HG03469 (cell line): ENCODE data around the gene SNAPIN.

Experiments used
- ATAC-seq: cut with Tn5 transposase; IDR thresholded peaks from one replicate; pipeline ENCODE4 v1.9.1; 2021; ENCODE audit warnings: mild to moderate bottlenecking, moderate library complexity, moderate number of reproducible peaks; ENCODE audit not compliant: unreplicated experiment

The SNAPIN gene, protein sequence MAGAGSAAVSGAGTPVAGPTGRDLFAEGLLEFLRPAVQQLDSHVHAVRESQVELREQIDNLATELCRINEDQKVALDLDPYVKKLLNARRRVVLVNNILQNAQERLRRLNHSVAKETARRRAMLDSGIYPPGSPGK

GRCh38 chr1:153658400-153659174 lies at the start of gene SNAPIN:
Gene SNAPIN (plus strand): TSS chr1:153658703. CDS start chr1:153658744, 41 bp downstream.
- peak; percentile 74 for ATAC-seq

DNA sequence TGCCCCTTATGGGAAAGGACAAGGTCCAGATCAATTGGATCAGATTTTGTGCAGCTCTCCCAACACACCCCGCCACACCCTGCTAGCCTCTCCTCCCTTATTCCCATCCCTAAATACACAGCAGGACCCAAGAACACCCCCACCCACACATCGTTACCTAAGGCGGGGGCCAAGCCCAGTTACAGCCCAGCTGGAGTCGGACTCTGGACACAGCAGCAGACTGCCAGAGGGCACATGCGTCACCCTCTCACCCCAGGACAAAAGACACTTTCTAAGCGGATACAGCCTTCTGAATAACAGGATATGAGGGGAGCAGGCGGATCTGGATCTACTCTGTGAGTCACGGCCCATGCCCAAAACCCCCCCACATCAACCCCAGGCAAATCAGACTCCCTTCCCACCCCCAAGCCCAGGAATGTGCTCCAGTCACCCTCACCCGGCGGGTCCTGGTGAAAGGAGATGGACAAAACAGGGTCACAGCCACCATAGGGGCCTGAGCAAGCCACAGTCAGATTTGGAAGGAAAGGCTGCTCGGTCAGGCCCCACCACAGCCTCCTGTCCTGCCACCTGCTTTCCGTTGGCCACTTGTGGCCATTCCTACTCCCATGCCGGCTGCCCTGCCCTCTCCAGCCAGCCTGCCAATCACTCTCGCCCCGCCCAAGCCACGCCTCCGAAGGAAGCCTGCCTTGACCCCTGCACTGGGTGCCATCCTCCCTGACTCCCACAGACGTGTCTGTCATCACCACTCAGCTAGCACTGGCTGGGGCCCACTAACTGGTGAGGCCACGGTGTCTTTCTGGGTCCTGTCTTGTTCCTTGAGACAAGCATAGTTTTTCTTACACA lies 49.5 kb upstream of the SNAPIN start:
- no peak for ATAC-seq

- ATAC-seq = no peak
These were observed 49.0 kb upstream of the SNAPIN start for GRCh38 chr1:153609585-153609907.

DNA sequence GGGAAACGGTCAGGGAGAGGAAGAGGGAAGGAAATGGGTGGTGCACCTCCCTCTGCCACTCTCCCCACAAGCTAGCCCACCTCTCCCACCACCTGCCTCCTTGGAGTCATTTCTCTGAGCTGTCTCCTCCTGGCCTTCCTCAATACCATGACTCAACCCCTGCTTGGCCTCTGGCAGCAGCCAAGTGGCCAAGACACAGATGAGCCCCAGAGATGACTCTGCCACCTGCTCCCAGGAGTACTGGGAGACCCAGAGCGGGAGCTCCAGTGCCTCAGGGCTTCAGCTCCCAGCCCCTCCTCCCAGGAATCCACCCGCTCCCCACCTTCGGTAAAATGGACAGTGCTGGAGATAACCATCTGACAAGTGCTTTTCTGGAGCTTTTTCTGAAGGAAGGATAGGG lies 48.2 kb upstream of the SNAPIN start:
- ATAC-seq = no peak

- no peak for ATAC-seq
These were observed 47.6 kb upstream of the SNAPIN start for GRCh38 chr1:153610811-153611301.

GRCh38 chr1:153611356-153611755 lies 47.1 kb upstream of the SNAPIN start:
- ATAC-seq = no peak

DNA sequence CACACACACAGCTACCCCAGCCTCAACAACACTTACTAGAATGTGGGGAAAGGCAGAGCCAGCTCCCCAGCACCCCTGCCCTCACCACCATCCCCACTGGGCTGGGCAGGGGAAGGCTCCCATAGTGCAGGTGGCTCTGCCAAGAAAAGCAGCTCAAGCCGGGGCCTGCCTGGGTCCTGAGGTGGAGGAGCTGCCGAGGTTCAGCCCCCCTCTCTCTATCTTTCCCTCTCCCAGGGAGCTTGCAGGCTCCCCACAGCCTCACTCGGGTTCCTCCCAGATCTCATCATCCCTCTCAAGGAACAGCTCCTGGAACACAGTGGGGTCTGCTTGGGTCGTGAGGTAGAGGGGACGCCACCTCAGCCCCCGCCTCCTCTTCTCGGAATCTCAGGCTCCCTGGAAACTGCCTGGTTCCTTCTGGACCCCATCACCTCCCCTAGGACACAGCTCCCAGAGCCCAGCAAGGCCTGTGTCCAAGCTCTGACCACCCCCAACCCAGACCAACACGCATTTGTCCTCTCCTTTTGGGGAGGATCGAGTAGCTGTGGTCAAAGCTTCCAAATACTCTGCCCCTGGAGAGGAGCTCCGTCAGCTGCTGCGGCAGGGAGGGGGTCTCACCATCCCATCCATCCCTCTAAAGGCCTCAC lies 46.3 kb upstream of the SNAPIN start:
- ATAC-seq = no peak

DNA sequence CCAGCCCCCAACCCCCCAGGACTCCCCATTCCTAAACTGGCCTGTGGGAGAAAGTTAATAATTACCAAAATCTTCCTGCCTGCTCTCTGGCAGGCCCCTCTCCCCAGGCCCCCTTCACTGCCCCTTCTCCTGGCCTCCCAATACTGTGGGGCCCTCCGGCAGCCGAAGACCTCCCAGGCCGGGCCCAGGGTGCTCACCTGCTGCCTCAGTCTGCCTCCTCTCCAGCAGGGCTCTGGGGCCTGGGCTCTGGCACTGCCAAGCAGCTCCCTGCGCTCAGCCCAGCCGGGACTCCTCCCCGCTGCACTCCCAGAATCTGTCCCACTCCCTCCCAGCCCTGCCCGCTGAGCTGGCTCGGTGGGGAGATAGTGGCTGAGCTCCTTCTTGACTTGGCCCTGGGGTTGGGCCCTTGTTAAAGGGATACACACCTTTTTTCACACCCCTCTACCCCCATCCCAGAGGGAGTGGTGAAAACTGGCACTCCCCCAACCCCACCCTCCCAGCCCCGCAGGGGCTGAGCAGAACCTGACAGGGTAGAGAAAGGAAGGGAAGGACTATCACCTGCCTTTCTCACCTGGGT lies 45.7 kb upstream of the SNAPIN start, which contains the start of gene S100A16:
TSS of gene S100A16 (minus strand) at position 383 of the 577 bp plus-strand sequence. CDS start 4,986 bp downstream, outside the sequence.
- ATAC-seq = no peak

- no peak for ATAC-seq
These were observed 45.1 kb upstream of the SNAPIN start for GRCh38 chr1:153613406-153613805.

DNA sequence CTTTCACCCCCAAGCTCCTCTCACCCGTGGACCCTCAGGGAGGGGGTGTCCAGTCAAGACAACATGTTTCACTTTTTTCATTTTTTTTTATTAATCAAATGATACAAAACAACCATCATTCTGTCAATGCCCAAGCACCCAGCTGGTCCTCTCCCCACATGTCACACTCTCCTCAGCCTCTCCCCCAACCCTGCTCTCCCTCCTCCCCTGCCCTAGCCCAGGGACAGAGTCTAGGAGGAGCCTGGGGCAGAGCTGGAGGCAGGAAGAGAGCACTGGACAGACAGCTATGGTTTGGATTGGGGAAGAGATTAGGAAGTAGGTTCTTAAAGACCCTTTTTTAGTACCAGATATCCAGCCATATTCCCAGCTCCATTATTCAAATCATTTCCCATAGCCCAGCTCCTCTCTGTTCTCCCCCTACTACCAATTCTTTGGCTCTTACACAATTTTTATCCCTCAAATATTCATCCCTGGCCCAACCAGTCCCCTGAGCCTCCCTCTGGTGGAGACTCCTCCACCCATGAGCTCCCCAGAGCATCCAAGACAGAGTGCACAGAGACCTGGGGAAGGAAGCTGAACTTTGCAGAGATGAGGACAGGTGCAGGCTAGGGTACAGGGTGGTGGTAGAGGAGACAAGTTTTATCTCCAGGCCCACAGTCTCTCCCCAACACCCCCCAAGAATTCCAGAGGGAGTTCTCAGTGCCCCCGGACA lies 44.2 kb upstream of the SNAPIN start:
- no peak for ATAC-seq

GRCh38 chr1:153614906-153615305 lies 43.6 kb upstream of the SNAPIN start:
- ATAC-seq = no peak

GRCh38 chr1:153615406-153615805 lies 43.1 kb upstream of the SNAPIN start:
- no peak for ATAC-seq

GRCh38 chr1:153616144-153616916 lies 42.2 kb upstream of the SNAPIN start, which contains the start of gene S100A14:
Gene S100A14 (minus strand): TSS chr1:153616325. CDS start chr1:153615858, 467 bp downstream.
- ATAC-seq = no peak

- no peak for ATAC-seq
These were observed 41.6 kb upstream of the SNAPIN start for GRCh38 chr1:153616917-153617311.

DNA sequence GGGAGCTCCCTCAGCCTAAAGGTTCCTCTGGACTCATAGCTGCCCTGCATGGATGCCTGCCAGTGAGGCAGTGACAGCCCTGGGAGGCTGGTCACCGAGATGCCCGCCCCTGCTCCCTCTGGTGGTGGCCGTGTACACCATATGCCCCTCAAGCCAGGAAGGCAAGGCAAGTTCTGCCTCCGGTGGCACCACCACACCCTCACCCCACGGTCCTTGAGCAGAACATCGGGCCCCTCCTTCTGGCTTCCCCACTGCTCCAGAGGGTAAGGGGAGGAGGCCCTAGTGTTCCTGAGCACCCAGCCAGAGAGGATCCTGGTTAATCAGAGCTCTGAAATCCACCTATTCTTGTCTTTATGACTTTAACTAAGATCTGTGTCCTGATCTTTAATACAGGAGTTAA lies 40.8 kb upstream of the SNAPIN start:
- no peak for ATAC-seq

GRCh38 chr1:153619171-153619570 lies 39.3 kb upstream of the SNAPIN start:
- no peak for ATAC-seq

DNA sequence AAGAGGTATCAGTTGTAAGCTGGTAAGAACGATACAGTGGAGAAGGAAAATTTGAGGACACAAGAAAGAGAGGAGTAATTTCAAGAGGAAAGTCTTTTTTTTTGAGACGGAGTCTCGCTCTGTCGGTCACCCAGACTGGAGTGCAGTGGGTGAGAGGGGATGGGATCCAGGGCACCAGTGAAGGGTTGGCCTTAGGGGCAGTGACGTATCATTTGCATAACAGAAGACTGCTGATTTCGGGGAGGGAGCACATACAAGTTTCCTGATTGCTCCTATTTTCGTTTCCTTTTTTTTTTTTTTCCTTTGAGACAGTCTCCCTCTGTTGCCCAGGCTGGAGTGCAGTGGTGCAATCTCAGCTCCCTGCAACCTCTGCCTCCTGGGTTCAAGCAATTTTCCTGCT lies 35.4 kb upstream of the SNAPIN start:
- no peak for ATAC-seq

GRCh38 chr1:153624965-153625611 lies 33.4 kb upstream of the SNAPIN start:
- no peak for ATAC-seq

GRCh38 chr1:153626477-153626903 lies 32.0 kb upstream of the SNAPIN start:
- no peak for ATAC-seq
